Nephron progenitor cell (in vitro differentiated cells): ENCODE results near the gene CDYL.
A peak's percentile ranks its signal among the peaks of the same experiment; 100 is the strongest.

Experiments used
- DNase-seq: peaks from one replicate; pipeline ENCODE4 v3.0.0; 2021
- H3K27ac Mint-ChIP-seq: 2 replicates; pipeline ENCODE4 v1.8.0; 2021; ENCODE audit warnings: mild to moderate bottlenecking, moderate library complexity, mixed read lengths
- H3K27me3 Mint-ChIP-seq: 2 replicates; pipeline ENCODE4 v1.8.0; 2021; ENCODE audit warnings: mild to moderate bottlenecking, low read depth, mixed read lengths; ENCODE audit not compliant: poor library complexity
- H3K36me3 Mint-ChIP-seq: 2 replicates; pipeline ENCODE4 v1.8.0; 2021; ENCODE audit warnings: low read depth, mixed read lengths
- H3K4me1 Mint-ChIP-seq: 2 replicates; pipeline ENCODE4 v1.8.0; 2021; ENCODE audit warnings: mixed read lengths
- H3K4me3 Mint-ChIP-seq: 2 replicates; pipeline ENCODE4 v1.8.0; 2021; ENCODE audit warnings: mild to moderate bottlenecking, moderate library complexity, mixed read lengths
- H3K9me3 Mint-ChIP-seq: 2 replicates; pipeline ENCODE4 v1.8.0; 2021; ENCODE audit warnings: mild to moderate bottlenecking, moderate library complexity, mixed read lengths
- CTCF ChIP-seq: fragments of 200-600 bp; sonication (generic); IDR thresholded peaks from 2 replicates; pipeline ENCODE4 v1.5.0; 2021; ENCODE audit warnings: antibody characterized with exemption

Gene CDYL

GRCh38 chr6:4890191-4890590 is 114.0 kb downstream of the CDYL start:
- Mint-ChIP-seq H3K36me3 (peaks cover 60% of the 10 kb centered on the region), H3K4me3 (no peak overlapping the region), H3K9me3 (peaks cover 27% of the 10 kb centered on the region), H3K27ac (peak overlapping the region; percentile 86), H3K4me1 (peaks cover 21% of the 10 kb centered on the region), H3K27me3 (no peaks in the 10 kb centered on the region)
- TF ChIP-seq CTCF, result no peak
- DNase-seq, result no peak

- peaks cover 62% of the 10 kb centered on the region for H3K36me3 Mint-ChIP-seq
- no peak for DNase-seq
- H3K4me1 Mint-ChIP-seq, result peaks cover 21% of the 10 kb centered on the region
- peaks cover 27% of the 10 kb centered on the region for H3K9me3 Mint-ChIP-seq
- no peak for TF ChIP-seq CTCF
- no peak overlapping the region for H3K4me3 Mint-ChIP-seq
- H3K27ac Mint-ChIP-seq, result peak overlapping the region; percentile 86
- H3K27me3 Mint-ChIP-seq, result no peaks in the 10 kb centered on the region
These were observed 114.4 kb downstream of the CDYL start for GRCh38 chr6:4890627-4891026.

GRCh38 chr6:4891141-4891540 is 114.9 kb downstream of the CDYL start:
- TF ChIP-seq CTCF, result no peak
- peaks cover 27% of the 10 kb centered on the region for H3K9me3 Mint-ChIP-seq
- H3K27ac Mint-ChIP-seq, result peak overlapping the region; percentile 59
- no peaks in the 10 kb centered on the region for H3K27me3 Mint-ChIP-seq
- DNase-seq, result no peak
- H3K36me3 Mint-ChIP-seq, result peaks cover 67% of the 10 kb centered on the region
- H3K4me3 Mint-ChIP-seq, result no peak overlapping the region
- peaks cover 21% of the 10 kb centered on the region for H3K4me1 Mint-ChIP-seq

- no peak for TF ChIP-seq CTCF
- DNase-seq, result no peak
- peaks cover 21% of the 10 kb centered on the region for H3K4me1 Mint-ChIP-seq
- H3K27me3 Mint-ChIP-seq, result no peaks in the 10 kb centered on the region
- peak overlapping the region; percentile 85 for H3K27ac Mint-ChIP-seq
- H3K4me3 Mint-ChIP-seq, result no peak overlapping the region
- peaks cover 77% of the 10 kb centered on the region for H3K36me3 Mint-ChIP-seq
- H3K9me3 Mint-ChIP-seq, result peaks cover 18% of the 10 kb centered on the region
These were observed 116.7 kb downstream of the CDYL start for GRCh38 chr6:4892785-4893485.

- no peak for DNase-seq
These were observed 117.8 kb downstream of the CDYL start for GRCh38 chr6:4894049-4894448.

More at GRCh38 chr6:4894049-4894448, 117.8 kb downstream of the CDYL start:
- H3K4me1 Mint-ChIP-seq, result peaks cover 21% of the 10 kb centered on the region
- peak overlapping the region; percentile 4 for H3K27ac Mint-ChIP-seq
- H3K27me3 Mint-ChIP-seq, result no peaks in the 10 kb centered on the region
- H3K9me3 Mint-ChIP-seq, result peaks cover 17% of the 10 kb centered on the region
- no peak for TF ChIP-seq CTCF
- no peak overlapping the region for H3K4me3 Mint-ChIP-seq
- H3K36me3 Mint-ChIP-seq, result peaks cover 86% of the 10 kb centered on the region
